Endothelial cell of umbilical vein (primary cell): ENCODE results near the gene NEK2. TPM values are rescaled to one million over a fixed set of nuclear protein-coding genes. Genes with fewer than 3 reads are reported as not detected.

Source experiments
- BruUV-seq: library from RNA; stranded (reverse); fragments of 400-500 nt; replicated peaks from 2 replicates; lab custom pipeline; 2021; lab: Mats Ljungman, UMichigan
- CTCF ChIA-PET: fragments of 300-600, 350-600 bp; sonication (Branson Sonifier 250); formaldehyde crosslinking; loops from one replicate; lab custom pipeline; 2021; ENCODE audit warnings: antibody characterized with exemption, inconsistent platforms; lab: Charles Lee
- POLR2A ChIA-PET: fragments of 300-600, 350-600 bp; sonication (Branson Sonifier 250); formaldehyde crosslinking; loops from one replicate; lab custom pipeline; 2021; ENCODE audit warnings: antibody characterized with exemption, inconsistent platforms; lab: Charles Lee
- DNase-seq: peaks from one replicate; pipeline ENCODE4 v3.0.0-alpha.2; 2011; ENCODE audit warnings: low read depth, low spot score
- FAIRE-seq: peaks from 2 replicates; lab custom pipeline; 2011; peaks lifted over from hg19 to GRCh38; lab: Jason Lieb, UNC
- H2AFZ ChIP-seq: 2 replicates; pipeline ENCODE4 v1.6.0; 2012; ENCODE audit warnings: low read depth, low read length, control low read depth, inconsistent platforms
- H3K27ac ChIP-seq: 2 replicates; pipeline ENCODE4 v1.5.1; 2011; ENCODE audit warnings: low read depth, mild to moderate bottlenecking, control low read depth, low read length, moderate library complexity; ENCODE audit not compliant: insufficient read depth
- H3K27me3 ChIP-seq, 2 experiments: 2 replicates each; pipeline versions ENCODE4 v1.6.0 to v1.6.1; 2011; ENCODE audit warnings: low read length in 2 of 2, mixed read lengths in 1 of 2; ENCODE audit not compliant: control insufficient read depth in 2 of 2, insufficient read depth in 2 of 2
- H3K36me3 ChIP-seq, 2 experiments: 2 replicates in 1 of 2; 3 replicates in 1 of 2; pipeline ENCODE4 v1.5.1; 2011; ENCODE audit warnings: low read length in 2 of 2, mild to moderate bottlenecking in 1 of 2, moderate library complexity in 1 of 2; ENCODE audit not compliant: control insufficient read depth in 2 of 2, insufficient read depth in 2 of 2; ENCODE audit errors: extremely low read depth in 1 of 2
- H3K4me1 ChIP-seq: 3 replicates; pipeline ENCODE4 v1.5.1; 2011; ENCODE audit warnings: mild to moderate bottlenecking, low read length; ENCODE audit not compliant: control insufficient read depth, insufficient read depth; ENCODE audit errors: extremely low read depth
- H3K4me2 ChIP-seq: 2 replicates; pipeline ENCODE4 v1.6.1; 2011; ENCODE audit warnings: low read length, control low read depth, mixed read lengths; ENCODE audit not compliant: insufficient read depth
- H3K4me3 ChIP-seq, 3 experiments: fragments of 200-600 bp in 1 of 3; sonication (generic), shearing (Covaris generic) in 1 of 3; replicated peaks in 1 of 3; 2 replicates each; pipeline ENCODE4 v1.5.1; 2011 to 2016; ENCODE audit warnings: control low read depth in 3 of 3, low read length in 3 of 3, mild to moderate bottlenecking in 2 of 3, inconsistent platforms in 1 of 3, low read depth in 1 of 3, moderate library complexity in 1 of 3; ENCODE audit not compliant: insufficient read depth in 1 of 3
- H3K79me2 ChIP-seq: 2 replicates; pipeline ENCODE4 v1.6.0; 2012; ENCODE audit warnings: low read length, inconsistent platforms; ENCODE audit not compliant: control insufficient read depth, insufficient read depth
- H3K9ac ChIP-seq: replicated peaks from 2 replicates; pipeline ENCODE3; 2011; ENCODE audit warnings: low read length, control low read depth; ENCODE audit not compliant: insufficient read depth; ENCODE audit errors: extremely low read depth
- H3K9me1 ChIP-seq: replicated peaks from 3 replicates; pipeline ENCODE4 v1.6.0; 2011; ENCODE audit warnings: mild to moderate bottlenecking, low read length; ENCODE audit not compliant: control insufficient read depth, insufficient read depth; ENCODE audit errors: extremely low read depth
- H3K9me3 ChIP-seq: replicated peaks from 2 replicates; pipeline ENCODE4 v1.5.1; 2012; ENCODE audit warnings: low read length, inconsistent platforms; ENCODE audit not compliant: control insufficient read depth, insufficient read depth
- H4K20me1 ChIP-seq: replicated peaks from 2 replicates; pipeline ENCODE3; 2011; ENCODE audit warnings: mild to moderate bottlenecking, low read length; ENCODE audit not compliant: control insufficient read depth, insufficient read depth; ENCODE audit errors: extremely low read depth
- EZH2 ChIP-seq: IDR thresholded peaks from 2 replicates; pipeline ENCODE4 v1.6.1; 2012; ENCODE audit warnings: borderline replicate concordance, low read depth, mild to moderate bottlenecking, moderate library complexity, low read length, inconsistent platforms; ENCODE audit not compliant: severe bottlenecking
- FOS ChIP-seq: IDR thresholded peaks from 2 replicates; pipeline ENCODE4 v1.6.1; 2011; ENCODE audit warnings: mild to moderate bottlenecking, low read length, moderate library complexity, borderline replicate concordance; ENCODE audit not compliant: insufficient read depth
- GATA2 ChIP-seq: IDR thresholded peaks from 2 replicates; pipeline ENCODE4 v1.7.0; 2011; ENCODE audit warnings: low read depth, mild to moderate bottlenecking, moderate library complexity, mixed read lengths, low read length; ENCODE audit not compliant: insufficient read length, insufficient read depth
- JUN ChIP-seq: IDR thresholded peaks from 2 replicates; pipeline ENCODE4 v1.6.1; 2011; ENCODE audit warnings: borderline replicate concordance, low read depth; ENCODE audit not compliant: insufficient read length, insufficient read depth
- MYC ChIP-seq: IDR thresholded peaks from one replicate; pipeline ENCODE4 v1.6.1; 2011; ENCODE audit warnings: mild to moderate bottlenecking, low read depth, low read length
- POLR2A ChIP-seq: IDR thresholded peaks from 2 replicates; pipeline ENCODE4 v1.6.1; 2012; ENCODE audit warnings: low read depth, mild to moderate bottlenecking, control low read depth, low read length
- POLR2AphosphoS5 ChIP-seq: IDR thresholded peaks from 2 replicates; pipeline ENCODE4 v1.6.1; 2012; ENCODE audit warnings: low read depth, mild to moderate bottlenecking, control low read depth, low read length, moderate library complexity; ENCODE audit not compliant: insufficient read depth
- dilution Hi-C: fragments of 300-500 bp; cut with MboI; formaldehyde crosslinking; loops from one replicate; pipeline ENCODE4 v1.15.0; 2019; ENCODE audit warnings: low sequenced_read_pairs; ENCODE audit not compliant: extremely low pct_ligation_motif_present
- intact Hi-C: fragments of 100-400 bp; cut with micrococcal nuclease; formaldehyde crosslinking; loops from one replicate; pipeline ENCODE4 v1.10.0; 2022
- polyA plus RNA-seq, 4 experiments: library from polyadenylated mRNA; depleted of rRNA in 3 of 4; stranded (reverse) in 3 of 4; unstranded in 1 of 4; fragments of >200 nt; gene quantifications; 2 replicates each; pipeline versions ENCODE4 v1.2.1 to v1.2.3, GENCODE V29; 2011 to 2012; ENCODE audit warnings: missing spikeins in 1 of 4
- total RNA-seq: library from RNA; stranded (reverse); gene quantifications from 2 replicates; pipeline ENCODE4 v1.2.3, GENCODE V29; 2021
- TF ChIP-seq, protein P1 (sequence below), 2 donors: IDR thresholded peaks; 1 replicate in 1 of 2; 2 replicates in 1 of 2; pipeline ENCODE4 v1.5.1; 2011; ENCODE audit warnings: low read length in 2 of 2, mild to moderate bottlenecking in 2 of 2, moderate library complexity in 2 of 2, control low read depth in 1 of 2, inconsistent platforms in 1 of 2, low read depth in 1 of 2; ENCODE audit not compliant: insufficient read depth in 1 of 2; ENCODE audit errors: extremely low read depth in 1 of 2
- TF ChIP-seq, protein P2 (sequence below): IDR thresholded peaks from 2 replicates; pipeline ENCODE4 v1.6.1; 2011; ENCODE audit not compliant: insufficient read depth, insufficient read length

The NEK2 gene
- total and polyA plus RNA-seq, 2 donors (not counting 3 experiments of a cell fraction or from before 2014, with no cell fraction given): 6.6 to 19.0 TPM

DNA sequence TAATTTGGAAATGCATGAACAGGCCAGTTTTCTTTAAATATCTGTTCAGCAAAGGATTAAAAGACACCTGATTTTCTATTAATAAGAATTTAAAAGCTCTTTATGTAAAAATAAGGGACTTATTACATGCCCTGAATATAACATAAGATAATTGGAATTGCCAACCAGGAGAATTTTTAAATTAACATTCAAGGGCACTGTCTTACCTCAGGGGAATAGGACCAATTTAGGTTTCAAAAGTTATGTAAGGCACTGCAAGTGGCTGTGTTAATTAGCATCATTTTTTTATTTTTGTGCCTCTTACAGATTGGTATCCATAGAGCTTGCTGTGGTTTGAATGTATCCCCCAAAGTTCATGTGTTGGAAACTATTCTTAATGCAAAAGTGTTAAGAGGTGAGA lies 1.3 kb upstream of the NEK2 start:
- no peak overlapping the region for H3K4me3 ChIP-seq
- peaks cover 11% of the 10 kb centered on the region for H3K79me2 ChIP-seq
- no peaks in the 10 kb centered on the region for H3K9me1 ChIP-seq
- H2AFZ ChIP-seq: no peak overlapping the region
- no peak overlapping the region for H3K27ac ChIP-seq
- no peaks in the 10 kb centered on the region for H3K27me3 ChIP-seq
- DNase-seq (no peak), FAIRE-seq (no peak)
- ChIA-PET CTCF (interaction anchor here (0.7 to 2.7 kb wide), 4 partner anchors 15 to 779 kb away, joined by 3 to 15 read pairs (median 7); partner anchors contain the start of genes DTL and INTS7), POLR2A (no interaction called here)
- intact Hi-C loops: no loop called here
- no peak overlapping the region for H3K4me2 ChIP-seq
- H3K4me1 ChIP-seq: peaks cover 16% of the 10 kb centered on the region
- H3K9me3 ChIP-seq: no peaks in the 10 kb centered on the region
- TF ChIP-seq FOS: no peak
- TF ChIP-seq, protein P1, sequence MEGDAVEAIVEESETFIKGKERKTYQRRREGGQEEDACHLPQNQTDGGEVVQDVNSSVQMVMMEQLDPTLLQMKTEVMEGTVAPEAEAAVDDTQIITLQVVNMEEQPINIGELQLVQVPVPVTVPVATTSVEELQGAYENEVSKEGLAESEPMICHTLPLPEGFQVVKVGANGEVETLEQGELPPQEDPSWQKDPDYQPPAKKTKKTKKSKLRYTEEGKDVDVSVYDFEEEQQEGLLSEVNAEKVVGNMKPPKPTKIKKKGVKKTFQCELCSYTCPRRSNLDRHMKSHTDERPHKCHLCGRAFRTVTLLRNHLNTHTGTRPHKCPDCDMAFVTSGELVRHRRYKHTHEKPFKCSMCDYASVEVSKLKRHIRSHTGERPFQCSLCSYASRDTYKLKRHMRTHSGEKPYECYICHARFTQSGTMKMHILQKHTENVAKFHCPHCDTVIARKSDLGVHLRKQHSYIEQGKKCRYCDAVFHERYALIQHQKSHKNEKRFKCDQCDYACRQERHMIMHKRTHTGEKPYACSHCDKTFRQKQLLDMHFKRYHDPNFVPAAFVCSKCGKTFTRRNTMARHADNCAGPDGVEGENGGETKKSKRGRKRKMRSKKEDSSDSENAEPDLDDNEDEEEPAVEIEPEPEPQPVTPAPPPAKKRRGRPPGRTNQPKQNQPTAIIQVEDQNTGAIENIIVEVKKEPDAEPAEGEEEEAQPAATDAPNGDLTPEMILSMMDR (IDR thresholded peaks at IDR 0.05; ENCODE audit: extremely low read depth in 1 of 2, insufficient read depth in 1 of 2, low read depth in 1 of 2, low read length in 2 of 2): no peak
- TF ChIP-seq POLR2A: no peak
- TF ChIP-seq, protein P2, sequence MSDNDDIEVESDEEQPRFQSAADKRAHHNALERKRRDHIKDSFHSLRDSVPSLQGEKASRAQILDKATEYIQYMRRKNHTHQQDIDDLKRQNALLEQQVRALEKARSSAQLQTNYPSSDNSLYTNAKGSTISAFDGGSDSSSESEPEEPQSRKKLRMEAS: no peak
- no peak for TF ChIP-seq MYC
- no peak for TF ChIP-seq JUN
- no peak for TF ChIP-seq GATA2
- no peak for TF ChIP-seq EZH2
- TF ChIP-seq POLR2AphosphoS5: no peak
- no peak overlapping the region for H3K9ac ChIP-seq
- no TSS peak for BruUV-seq
- no peaks in the 10 kb centered on the region for H4K20me1 ChIP-seq
- dilution Hi-C loops: no loop called here
- H3K36me3 ChIP-seq: no peaks in the 10 kb centered on the region
